ENCODE data around the gene PPP3CA. TPM values are rescaled to one million over a fixed set of nuclear protein-coding genes. Genes with fewer than 3 reads are reported as not detected.

Gene PPP3CA
- total and polyA plus RNA-seq, 7 donors: 11.8 to 47.7 (median 26.2) TPM

- peaks cover 0 to 15% (median 8%) of the 10 kb centered on the region in 4 donors for H3K4me1 ChIP-seq
- 94 to 97% methylated on average over 3 of the region's 3 CpGs for WGBS, 2 donors
Measured at GRCh38 chr4:101251261-101251660, 96.1 kb downstream of the PPP3CA start.

GRCh38 chr4:101244349-101244748 lies 103.0 kb downstream of the PPP3CA start:
- WGBS, 2 donors: 83 to 94% methylated on average over 5 of the region's 5 CpGs
- intact Hi-C loops (cut with DNase I): no loop called here
- H3K4me1 ChIP-seq: peaks cover 0 to 6% (median 2%) of the 10 kb centered on the region in 4 donors
- no peaks in the 10 kb centered on the region for H3K27me3 ChIP-seq
- no peak for TF ChIP-seq POLR2A (IDR thresholded peaks at IDR 0.05)
- TF ChIP-seq EP300 (IDR thresholded peaks at IDR 0.05): no peak
- TF ChIP-seq, protein P1, sequence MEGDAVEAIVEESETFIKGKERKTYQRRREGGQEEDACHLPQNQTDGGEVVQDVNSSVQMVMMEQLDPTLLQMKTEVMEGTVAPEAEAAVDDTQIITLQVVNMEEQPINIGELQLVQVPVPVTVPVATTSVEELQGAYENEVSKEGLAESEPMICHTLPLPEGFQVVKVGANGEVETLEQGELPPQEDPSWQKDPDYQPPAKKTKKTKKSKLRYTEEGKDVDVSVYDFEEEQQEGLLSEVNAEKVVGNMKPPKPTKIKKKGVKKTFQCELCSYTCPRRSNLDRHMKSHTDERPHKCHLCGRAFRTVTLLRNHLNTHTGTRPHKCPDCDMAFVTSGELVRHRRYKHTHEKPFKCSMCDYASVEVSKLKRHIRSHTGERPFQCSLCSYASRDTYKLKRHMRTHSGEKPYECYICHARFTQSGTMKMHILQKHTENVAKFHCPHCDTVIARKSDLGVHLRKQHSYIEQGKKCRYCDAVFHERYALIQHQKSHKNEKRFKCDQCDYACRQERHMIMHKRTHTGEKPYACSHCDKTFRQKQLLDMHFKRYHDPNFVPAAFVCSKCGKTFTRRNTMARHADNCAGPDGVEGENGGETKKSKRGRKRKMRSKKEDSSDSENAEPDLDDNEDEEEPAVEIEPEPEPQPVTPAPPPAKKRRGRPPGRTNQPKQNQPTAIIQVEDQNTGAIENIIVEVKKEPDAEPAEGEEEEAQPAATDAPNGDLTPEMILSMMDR (IDR thresholded peaks at IDR 0.05): no peak
- no peak for TF ChIP-seq POLR2AphosphoS5 (IDR thresholded peaks at IDR 0.05)
- no peak for DNase-seq
- no peak overlapping the region for H3K4me3 ChIP-seq
- no peaks in the 10 kb centered on the region for H3K36me3 ChIP-seq
- H3K27ac ChIP-seq: no peak overlapping the region
- H3K9me3 ChIP-seq: no peaks in the 10 kb centered on the region

More at GRCh38 chr4:101251261-101251660, 96.1 kb downstream of the PPP3CA start:
- Histone ChIP-seq H3K27me3 (no peaks in the 10 kb centered on the region), H3K36me3 (no peaks in the 10 kb centered on the region), H3K4me3 (no peak overlapping the region), H3K27ac (no peak overlapping the region), H3K9me3 (no peaks in the 10 kb centered on the region)
- TF ChIP-seq, protein P1 (IDR thresholded peaks at IDR 0.05): no peak
- TF ChIP-seq POLR2A (IDR thresholded peaks at IDR 0.05) (no peak), EP300 (IDR thresholded peaks at IDR 0.05) (no peak), POLR2AphosphoS5 (IDR thresholded peaks at IDR 0.05) (no peak)
- DNase-seq: no peak
- intact Hi-C loops (cut with DNase I): no loop called here

DNA sequence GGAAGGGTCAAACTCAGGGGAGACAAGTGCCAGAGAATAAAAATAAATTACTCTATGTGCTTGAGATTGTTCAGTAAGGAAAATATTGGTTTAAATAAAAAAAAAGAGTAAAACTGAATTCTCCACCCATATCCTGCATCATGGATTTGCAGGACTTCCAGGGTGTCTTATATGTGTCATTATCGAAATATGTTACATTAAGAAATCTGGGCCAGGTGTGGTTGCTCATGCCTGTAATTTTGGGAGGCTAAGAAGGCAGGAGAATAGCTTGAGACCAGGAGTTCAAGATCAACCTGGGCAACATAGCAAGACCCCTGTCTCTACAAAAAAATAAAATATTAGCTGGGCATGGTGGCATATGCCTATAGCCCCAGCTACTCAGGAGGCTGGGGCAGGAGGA lies 104.9 kb downstream of the PPP3CA start:
- intact Hi-C loops (cut with DNase I): no loop called here
- WGBS, 2 donors: 98% methylated on average over 1 of the region's 1 CpG
- Histone ChIP-seq H3K36me3 (no peaks in the 10 kb centered on the region), H3K9me3 (no peaks in the 10 kb centered on the region), H3K27ac (no peak overlapping the region), H3K4me1 (peaks cover 0 to 16% (median 12%) of the 10 kb centered on the region in 4 donors), H3K4me3 (no peak overlapping the region), H3K27me3 (no peaks in the 10 kb centered on the region)
- TF ChIP-seq POLR2A (IDR thresholded peaks at IDR 0.05): no peak
- TF ChIP-seq, protein P1 (IDR thresholded peaks at IDR 0.05): no peak
- TF ChIP-seq EP300 (IDR thresholded peaks at IDR 0.05): no peak
- TF ChIP-seq POLR2AphosphoS5 (IDR thresholded peaks at IDR 0.05): no peak
- DNase-seq: no peak

GRCh38 chr4:101240099-101240498 lies 107.2 kb downstream of the PPP3CA start:
- no peaks in the 10 kb centered on the region for H3K36me3 ChIP-seq
- peaks cover 0 to 21% (median 13%) of the 10 kb centered on the region in 4 donors for H3K4me1 ChIP-seq
- DNase-seq: no peak
- H3K27me3 ChIP-seq: no peaks in the 10 kb centered on the region
- intact Hi-C loops (cut with DNase I): no loop called here
- no peaks in the 10 kb centered on the region for H3K9me3 ChIP-seq
- H3K27ac ChIP-seq: no peak overlapping the region
- H3K4me3 ChIP-seq: no peak overlapping the region
- 85 to 87% methylated on average over 3 of the region's 3 CpGs for WGBS, 2 donors
- no peak for TF ChIP-seq POLR2AphosphoS5 (IDR thresholded peaks at IDR 0.05)

DNA sequence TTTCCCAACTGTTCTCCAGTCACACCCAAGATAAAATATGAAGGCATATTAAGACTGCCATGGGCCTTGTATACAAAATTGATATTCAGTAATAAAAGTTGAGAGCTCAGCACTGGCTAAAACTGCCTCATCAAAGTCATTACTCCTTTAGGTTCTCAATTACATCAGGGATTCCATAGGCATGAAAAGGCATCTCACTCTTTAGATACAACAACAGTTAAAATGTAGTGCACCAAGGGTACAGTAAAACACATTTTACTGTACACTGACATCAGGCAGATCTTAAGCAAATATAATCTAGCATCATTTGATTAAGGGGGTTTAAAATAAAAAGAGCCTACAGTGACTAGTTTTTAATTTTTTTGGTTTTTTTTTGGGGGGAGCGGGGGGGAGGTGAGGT lies 107.7 kb downstream of the PPP3CA start:
- Histone ChIP-seq H3K36me3 (no peaks in the 10 kb centered on the region), H3K27ac (no peak overlapping the region), H3K27me3 (no peaks in the 10 kb centered on the region), H3K4me1 (peaks cover 0 to 21% (median 13%) of the 10 kb centered on the region in 4 donors), H3K9me3 (no peaks in the 10 kb centered on the region), H3K4me3 (no peak overlapping the region)
- intact Hi-C loops (cut with DNase I): no loop called here
- WGBS, 2 donors: 79 to 93% methylated on average over 1 of the region's 1 CpG
- TF ChIP-seq POLR2AphosphoS5 (IDR thresholded peaks at IDR 0.05) (no peak), POLR2A (IDR thresholded peaks at IDR 0.05) (no peak), EP300 (IDR thresholded peaks at IDR 0.05) (no peak)
- TF ChIP-seq, protein P1 (IDR thresholded peaks at IDR 0.05): no peak
- DNase-seq: no peak
